Breast epithelium (tissue), 4 donors: ENCODE results near the gene ANKRD1. TPM values are rescaled to one million over a fixed set of nuclear protein-coding genes. Genes with fewer than 3 reads are reported as not detected.

Source experiments
- DNase-seq, 2 donors: peaks; one replicate each; pipeline ENCODE4 v3.0.0-alpha.2; 2019; ENCODE audit warnings: low spot score in 2 of 2
- H3K27ac ChIP-seq, 2 donors: fragments of 200-600 bp; sonication (generic) in 1 of 2; one replicate each; pipeline ENCODE4 v1.5.1; 2016 to 2019; ENCODE audit warnings: mild to moderate bottlenecking in 1 of 2
- H3K27me3 ChIP-seq, 2 donors: fragments of 200-600 bp; sonication (generic) in 1 of 2; one replicate each; pipeline versions ENCODE4 v1.5.1 to v1.6.0; 2017 to 2019; ENCODE audit warnings: control low read depth in 1 of 2, mild to moderate bottlenecking in 1 of 2
- H3K36me3 ChIP-seq: fragments of 200-600 bp; one replicate; pipeline ENCODE4 v1.5.1; 2019
- H3K4me1 ChIP-seq, 2 donors: fragments of 200-600 bp; sonication (generic); one replicate each; pipeline ENCODE4 v1.5.1; 2016 to 2019; ENCODE audit warnings: control low read depth in 1 of 2
- H3K4me3 ChIP-seq, 3 donors: fragments of 200-600 bp; sonication (generic); 1 replicate in 2 of 3; 2 replicates in 1 of 3; pipeline ENCODE4 v1.5.1; 2016 to 2019; ENCODE audit warnings: mild to moderate bottlenecking in 3 of 3, moderate library complexity in 2 of 3
- H3K9me3 ChIP-seq, 2 donors: fragments of 200-600 bp; sonication (generic) in 1 of 2; one replicate each; pipeline ENCODE4 v1.5.1; 2016 to 2019; ENCODE audit warnings: control low read depth in 1 of 2
- POLR2A ChIP-seq: fragments of 450-650 bp; IDR thresholded peaks from one replicate; pipeline ENCODE4 v1.6.1; 2016; ENCODE audit warnings: antibody characterized with exemption, mild to moderate bottlenecking, moderate library complexity
- POLR2AphosphoS5 ChIP-seq, 3 donors: sonication (generic); formaldehyde crosslinking; IDR thresholded peaks; one replicate each; pipeline ENCODE4 v1.6.1; 2017; ENCODE audit warnings: antibody characterized with exemption in 3 of 3
- intact Hi-C: fragments of 100-400 bp; cut with DNase I; formaldehyde crosslinking; loops from one replicate; pipeline ENCODE4 v1.15.1; 2023; ENCODE audit warnings: low total_unique reads
- total RNA-seq, 3 donors: library from RNA; depleted of rRNA; stranded (reverse); fragments of >200 nt; gene quantifications; one replicate each; pipeline ENCODE4 v1.1.0, GENCODE V29; 2016
- TF ChIP-seq, protein P1 (sequence below), 3 donors: fragments of 450-650 bp; IDR thresholded peaks; one replicate each; pipeline ENCODE4 v1.5.1; 2016 to 2017; ENCODE audit warnings: antibody characterized with exemption in 3 of 3, mild to moderate bottlenecking in 3 of 3, moderate library complexity in 3 of 3

ANKRD1 gene
- total RNA-seq, 3 donors from 2014 or later: 0.32 to 0.66 TPM; not detected in 1

DNA sequence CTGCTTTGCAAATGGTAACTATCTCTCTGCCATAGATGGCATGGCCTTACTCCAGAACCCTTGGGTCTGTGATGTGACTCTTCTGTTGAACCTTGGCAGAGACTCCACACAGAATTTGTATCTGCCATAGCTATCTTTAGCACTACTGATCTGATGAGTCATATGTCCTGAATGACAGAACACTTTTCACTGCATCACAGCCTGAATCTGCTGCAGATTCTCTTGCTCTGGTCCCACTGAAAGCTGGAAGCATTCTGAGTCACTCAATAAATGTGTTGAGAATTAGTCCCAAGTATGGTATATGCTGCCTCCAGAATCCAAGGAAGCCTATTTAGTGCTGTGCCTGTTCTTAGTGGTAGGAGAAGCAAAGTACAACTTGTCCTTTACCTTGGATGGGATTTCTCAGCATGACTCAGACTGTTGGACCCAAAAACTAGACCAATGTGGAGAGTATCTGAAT is 39.5 kb upstream of the ANKRD1 start:
- intact Hi-C loops: no loop called here
- DNase-seq: no peak
- no peak overlapping the region for H3K27ac ChIP-seq

DNA sequence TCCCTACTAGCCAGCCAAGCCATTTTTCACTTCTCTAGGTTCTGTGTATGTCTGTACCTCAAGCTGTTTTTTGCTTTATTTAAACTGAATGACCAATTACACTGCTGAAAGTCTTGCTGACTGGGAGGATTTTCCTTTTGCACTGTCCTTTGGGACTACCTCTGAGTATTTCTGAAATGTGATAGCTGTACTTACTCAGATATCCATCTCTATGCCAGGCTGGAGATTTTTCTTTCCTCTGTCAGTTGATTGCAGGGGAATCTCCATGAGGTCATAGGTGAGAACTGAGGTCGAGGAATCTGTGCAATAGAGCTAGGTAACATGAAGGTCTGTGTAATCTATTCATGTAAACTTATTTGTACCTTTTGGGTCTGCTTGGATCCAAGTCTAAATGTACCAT is 38.9 kb upstream of the ANKRD1 start:
- H3K9me3 ChIP-seq: no peaks in the 10 kb centered on the region
- no peaks in the 10 kb centered on the region for H3K27me3 ChIP-seq
- H3K4me1 ChIP-seq: no peaks in the 10 kb centered on the region
- no peak overlapping the region for H3K4me3 ChIP-seq
- DNase-seq: no peak
- H3K36me3 ChIP-seq: no peaks in the 10 kb centered on the region
- no peak for TF ChIP-seq POLR2A
- no peak for TF ChIP-seq POLR2AphosphoS5 (IDR thresholded peaks at IDR 0.05)
- TF ChIP-seq, protein P1, sequence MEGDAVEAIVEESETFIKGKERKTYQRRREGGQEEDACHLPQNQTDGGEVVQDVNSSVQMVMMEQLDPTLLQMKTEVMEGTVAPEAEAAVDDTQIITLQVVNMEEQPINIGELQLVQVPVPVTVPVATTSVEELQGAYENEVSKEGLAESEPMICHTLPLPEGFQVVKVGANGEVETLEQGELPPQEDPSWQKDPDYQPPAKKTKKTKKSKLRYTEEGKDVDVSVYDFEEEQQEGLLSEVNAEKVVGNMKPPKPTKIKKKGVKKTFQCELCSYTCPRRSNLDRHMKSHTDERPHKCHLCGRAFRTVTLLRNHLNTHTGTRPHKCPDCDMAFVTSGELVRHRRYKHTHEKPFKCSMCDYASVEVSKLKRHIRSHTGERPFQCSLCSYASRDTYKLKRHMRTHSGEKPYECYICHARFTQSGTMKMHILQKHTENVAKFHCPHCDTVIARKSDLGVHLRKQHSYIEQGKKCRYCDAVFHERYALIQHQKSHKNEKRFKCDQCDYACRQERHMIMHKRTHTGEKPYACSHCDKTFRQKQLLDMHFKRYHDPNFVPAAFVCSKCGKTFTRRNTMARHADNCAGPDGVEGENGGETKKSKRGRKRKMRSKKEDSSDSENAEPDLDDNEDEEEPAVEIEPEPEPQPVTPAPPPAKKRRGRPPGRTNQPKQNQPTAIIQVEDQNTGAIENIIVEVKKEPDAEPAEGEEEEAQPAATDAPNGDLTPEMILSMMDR (IDR thresholded peaks at IDR 0.05): no peak
- no peak overlapping the region for H3K27ac ChIP-seq
- intact Hi-C loops: no loop called here

More for the DNA sequence above, 39.5 kb upstream of the ANKRD1 start:
- no peak overlapping the region for H3K4me3 ChIP-seq
- TF ChIP-seq, protein P1 (IDR thresholded peaks at IDR 0.05): no peak
- TF ChIP-seq POLR2AphosphoS5 (IDR thresholded peaks at IDR 0.05) (no peak), POLR2A (no peak)
- H3K4me1 ChIP-seq: no peaks in the 10 kb centered on the region
- no peaks in the 10 kb centered on the region for H3K9me3 ChIP-seq
- H3K36me3 ChIP-seq: no peaks in the 10 kb centered on the region
- H3K27me3 ChIP-seq: no peaks in the 10 kb centered on the region

DNA sequence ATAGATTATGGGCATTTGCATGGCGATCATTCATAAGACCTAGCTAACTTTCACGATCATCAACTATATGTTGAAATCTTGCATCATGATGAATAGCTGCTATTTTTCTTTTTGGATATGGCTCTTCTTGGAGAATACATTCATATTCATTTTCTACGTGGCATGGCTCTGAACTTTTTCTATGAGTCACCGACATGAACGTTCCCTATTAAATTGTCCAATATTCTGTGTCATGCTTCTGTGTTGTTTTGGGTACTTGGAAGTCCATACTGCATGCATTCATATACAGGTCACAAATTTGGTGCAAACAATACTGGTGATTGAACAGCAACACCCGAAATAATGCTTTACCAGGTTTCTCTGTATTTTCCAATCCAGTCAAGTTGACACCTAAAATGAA is 37.9 kb upstream of the ANKRD1 start:
- Histone ChIP-seq H3K36me3 (no peaks in the 10 kb centered on the region), H3K4me1 (no peaks in the 10 kb centered on the region), H3K27ac (no peak overlapping the region), H3K9me3 (no peaks in the 10 kb centered on the region), H3K4me3 (no peak overlapping the region), H3K27me3 (no peaks in the 10 kb centered on the region)
- intact Hi-C loops: no loop called here
- DNase-seq: no peak
- no peak for TF ChIP-seq POLR2A
- TF ChIP-seq, protein P1 (IDR thresholded peaks at IDR 0.05): no peak
- no peak for TF ChIP-seq POLR2AphosphoS5 (IDR thresholded peaks at IDR 0.05)

DNA sequence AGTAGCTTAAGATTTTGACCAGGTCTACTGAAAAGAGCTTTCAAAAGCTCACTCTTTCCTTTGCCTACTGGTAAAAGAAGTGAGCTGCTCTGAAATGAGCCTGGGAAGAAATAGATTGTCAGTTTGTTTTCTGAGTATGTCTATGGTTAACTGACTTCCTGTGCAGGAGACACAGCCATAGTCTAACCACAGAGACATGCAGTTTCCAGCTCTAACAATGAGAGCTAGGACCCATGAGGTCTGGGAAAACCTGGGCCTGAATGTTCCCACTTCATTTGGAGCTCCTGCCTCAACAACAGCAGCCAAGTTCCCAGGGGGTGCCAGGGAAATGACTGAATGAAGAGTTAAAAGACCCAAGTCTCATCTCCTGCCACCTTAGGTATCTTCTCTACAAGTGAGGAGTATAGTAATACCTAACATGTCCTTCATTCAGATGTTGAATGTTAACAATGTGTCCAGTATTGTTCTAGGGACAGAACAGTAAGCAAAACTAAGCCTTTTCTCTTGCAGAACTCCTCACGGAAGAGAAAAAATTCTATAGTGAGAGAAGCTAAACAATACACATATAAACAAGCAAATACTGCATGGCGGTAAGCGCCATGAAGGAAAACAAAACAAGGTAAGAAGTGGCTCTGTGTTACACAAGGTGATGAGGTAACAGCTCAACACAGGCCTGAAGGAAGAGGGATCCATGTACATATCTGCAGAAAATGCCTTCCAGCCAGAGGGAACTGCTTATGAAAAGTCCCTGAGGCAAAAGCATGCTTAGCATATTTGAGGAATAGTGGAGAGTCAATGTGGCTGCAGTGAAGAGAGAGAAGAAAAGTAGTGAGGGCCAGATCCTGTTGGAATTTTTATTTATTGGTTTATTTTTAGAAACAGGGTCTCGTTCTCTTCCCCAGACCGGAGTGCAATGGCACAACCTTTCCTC is 26.4 kb upstream of the ANKRD1 start:
- Histone ChIP-seq H3K9me3 (no peaks in the 10 kb centered on the region), H3K4me1 (no peaks in the 10 kb centered on the region), H3K27me3 (no peaks in the 10 kb centered on the region), H3K4me3 (no peak overlapping the region), H3K27ac (no peak overlapping the region), H3K36me3 (no peaks in the 10 kb centered on the region)
- intact Hi-C loops: no loop called here
- DNase-seq: no peak
- TF ChIP-seq, protein P1 (IDR thresholded peaks at IDR 0.05): no peak
- TF ChIP-seq POLR2A (no peak), POLR2AphosphoS5 (IDR thresholded peaks at IDR 0.05) (no peak)

DNA sequence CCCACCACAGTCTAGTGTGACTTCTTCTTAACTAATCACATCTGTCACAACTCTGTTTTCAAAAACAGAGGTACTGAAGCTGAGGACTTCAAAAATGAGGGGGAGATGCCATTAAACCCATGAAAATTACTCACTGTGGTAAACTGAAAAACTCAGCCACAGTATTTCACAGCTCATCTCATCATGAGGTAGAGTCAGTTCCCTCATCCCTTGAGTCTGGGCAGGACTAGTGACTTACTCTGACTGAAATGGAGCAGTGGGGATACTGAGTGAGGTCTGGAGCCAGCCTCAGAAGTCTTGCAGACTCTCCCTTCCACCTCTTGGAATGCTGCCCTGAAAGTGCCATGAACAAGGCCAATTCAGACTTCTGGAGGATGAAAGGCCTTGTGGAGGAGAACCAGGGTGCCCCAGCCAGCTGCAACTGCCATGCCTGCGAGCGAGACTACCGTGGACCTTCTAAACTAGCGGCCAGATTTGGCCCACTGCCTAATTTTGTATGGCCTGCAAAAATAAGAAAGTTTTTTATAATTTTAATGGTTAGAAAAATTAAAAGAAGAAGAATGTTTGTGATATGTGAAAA is 24.7 kb upstream of the ANKRD1 start:
- no peaks in the 10 kb centered on the region for H3K27me3 ChIP-seq
- H3K4me1 ChIP-seq: no peaks in the 10 kb centered on the region
- intact Hi-C loops: no loop called here
- DNase-seq: no peak
- no peak for TF ChIP-seq POLR2AphosphoS5 (IDR thresholded peaks at IDR 0.05)
- no peak overlapping the region for H3K4me3 ChIP-seq
- H3K27ac ChIP-seq: no peak overlapping the region
- H3K36me3 ChIP-seq: no peaks in the 10 kb centered on the region
- H3K9me3 ChIP-seq: no peaks in the 10 kb centered on the region
